Panc1 (cell line): Measurements from ENCODE around the gene DPH5. TPM values are rescaled to one million over a fixed set of nuclear protein-coding genes. Genes with fewer than 3 reads are reported as not detected.

Experiments used
- ATAC-seq: fragments of 200-7000 bp; cut with Tn5 transposase; 2 replicates; pipeline ENCODE4 v1.9.1; 2020; ENCODE audit warnings: mild to moderate bottlenecking, moderate library complexity
- BruUV-seq: library from RNA; stranded (reverse); fragments of 400-500 nt; replicated peaks from 2 replicates; lab custom pipeline; 2021; lab: Mats Ljungman, UMichigan
- CTCF ChIA-PET: fragments of 300-600 bp; sonication (Branson Sonifier 250); formaldehyde crosslinking; loops from one replicate; lab custom pipeline; 2022; ENCODE audit warnings: antibody characterized with exemption; lab: Charles Lee
- POLR2A ChIA-PET: fragments of 300-600 bp; sonication (Branson Sonifier 250); formaldehyde crosslinking; loops from one replicate; lab custom pipeline; 2022; ENCODE audit warnings: antibody characterized with exemption; lab: Charles Lee
- DNase-seq: peaks from one replicate; pipeline ENCODE4 v3.0.0-alpha.2; 2010; ENCODE audit warnings: low read depth, low spot score
- H3K27ac ChIP-seq: 2 replicates; pipeline ENCODE4 v1.5.1; 2011; ENCODE audit warnings: mild to moderate bottlenecking, low read length, inconsistent platforms
- H3K27me3 ChIP-seq: fragments of 200-500 bp; sonication (Bioruptor generic); 2 replicates; pipeline ENCODE4 v1.6.0; 2014; ENCODE audit warnings: low read length, inconsistent platforms; ENCODE audit not compliant: control insufficient read depth, insufficient read depth
- H3K36me3 ChIP-seq: fragments of 200-500 bp; sonication (Bioruptor generic); 2 replicates; pipeline ENCODE4 v1.5.1; 2014; ENCODE audit warnings: inconsistent platforms, mild to moderate bottlenecking, low read length, moderate library complexity; ENCODE audit not compliant: control insufficient read depth, insufficient read depth
- H3K4me1 ChIP-seq: 2 replicates; pipeline ENCODE4 v1.5.1; 2011; ENCODE audit warnings: inconsistent platforms, mild to moderate bottlenecking, low read length, moderate library complexity; ENCODE audit not compliant: control insufficient read depth, insufficient read depth
- H3K4me3 ChIP-seq, 2 experiments: 2 replicates each; pipeline ENCODE4 v1.5.1; 2011 to 2012; ENCODE audit warnings: low read depth in 2 of 2, low read length in 2 of 2, mild to moderate bottlenecking in 2 of 2, inconsistent platforms in 1 of 2, moderate library complexity in 1 of 2
- H3K9me3 ChIP-seq: fragments of 200-500 bp; sonication (Bioruptor generic); 2 replicates; pipeline ENCODE4 v1.5.1; 2014; ENCODE audit warnings: low read depth, mild to moderate bottlenecking, inconsistent platforms, low read length, moderate library complexity; ENCODE audit not compliant: control insufficient read depth, insufficient read depth
- CTCF ChIP-seq: fragments of 450-650 bp; IDR thresholded peaks from 2 replicates; pipeline ENCODE4 v1.5.1; 2017; ENCODE audit warnings: mild to moderate bottlenecking
- POLR2AphosphoS5 ChIP-seq: IDR thresholded peaks from 2 replicates; pipeline ENCODE4 v1.6.1; 2012; ENCODE audit warnings: mild to moderate bottlenecking, low read depth, low read length, moderate library complexity
- REST ChIP-seq, 2 experiments: IDR thresholded peaks; 2 replicates each; pipeline ENCODE4 v1.6.1; 2011 to 2012; ENCODE audit warnings: low read depth in 2 of 2, control low read depth in 1 of 2, low read length in 1 of 2, mild to moderate bottlenecking in 1 of 2, moderate library complexity in 1 of 2; ENCODE audit not compliant: insufficient read depth in 1 of 2
- SIN3A ChIP-seq: IDR thresholded peaks from 2 replicates; pipeline ENCODE4 v1.6.1; 2012; ENCODE audit warnings: low read depth, mild to moderate bottlenecking, low read length, moderate library complexity, borderline replicate concordance; ENCODE audit not compliant: insufficient read depth
- TCF7L2 ChIP-seq: IDR thresholded peaks from 2 replicates; pipeline ENCODE4 v1.6.1; 2011; ENCODE audit warnings: mild to moderate bottlenecking, low read depth, low read length, inconsistent platforms
- in situ Hi-C: cut with HindIII; loops from 2 replicates; pipeline ENCODE4 v1.10.0; 2016; ENCODE audit warnings: low sequenced_read_pairs, low pct_unique_long_range_greater_than_20kb
- intact Hi-C: fragments of 100-400 bp; cut with micrococcal nuclease; formaldehyde crosslinking; loops from one replicate; pipeline ENCODE4 v1.10.0; 2022; ENCODE audit not compliant: unreplicated experiment
- total RNA-seq: library from RNA; stranded (reverse); gene quantifications from one replicate; pipeline ENCODE4 v1.2.1, GENCODE V29; 2021; ENCODE audit not compliant: unreplicated experiment

DPH5 gene
- total RNA-seq, 1 experiment from 2014 or later, result 22.6 TPM

- in situ Hi-C loops (no loop called here), intact Hi-C loops (no loop called here)
- no peaks in the 10 kb centered on the region for H3K9me3 ChIP-seq
- H3K4me1 ChIP-seq, result no peaks in the 10 kb centered on the region
- no peaks in the 10 kb centered on the region; the same call in 1 of the 2 replicates for H3K36me3 ChIP-seq
- no peak overlapping the region for H3K4me3 ChIP-seq
- ChIA-PET POLR2A (no interaction called here), CTCF (no interaction called here)
- no TSS peak for BruUV-seq
- H3K27ac ChIP-seq, result no peak overlapping the region
- ATAC-seq (no peak), DNase-seq (no peak)
- no peaks in the 10 kb centered on the region for H3K27me3 ChIP-seq
- TF ChIP-seq CTCF, result no peak
- no peak for TF ChIP-seq TCF7L2
- TF ChIP-seq SIN3A, result no peak
- TF ChIP-seq REST (IDR thresholded peaks at IDR 0.05; ENCODE audit: insufficient read depth in 1 of 2, low read depth in 2 of 2, low read length in 1 of 2), result no peak
- TF ChIP-seq POLR2AphosphoS5, result no peak
Observed at GRCh38 chr1:101006553-101006952, 19.0 kb downstream of the DPH5 start.

GRCh38 chr1:101005871-101006270 is 19.7 kb downstream of the DPH5 start:
- ATAC-seq, result no peak
- no peak for TF ChIP-seq POLR2AphosphoS5
- no peak for TF ChIP-seq CTCF
- TF ChIP-seq TCF7L2, result no peak
- no peak for TF ChIP-seq REST (IDR thresholded peaks at IDR 0.05; ENCODE audit: insufficient read depth in 1 of 2, low read depth in 2 of 2, low read length in 1 of 2)
- no peak for TF ChIP-seq SIN3A
- no peaks in the 10 kb centered on the region for H3K27me3 ChIP-seq
- ChIA-PET CTCF (no interaction called here), POLR2A (no interaction called here)
- intact Hi-C loops, result no loop called here
- H3K36me3 ChIP-seq, result no peaks in the 10 kb centered on the region; the same call in 1 of the 2 replicates
- H3K4me3 ChIP-seq, result no peak overlapping the region
- H3K9me3 ChIP-seq, result no peaks in the 10 kb centered on the region
- DNase-seq, result no peak
- in situ Hi-C loops, result no loop called here
- BruUV-seq, result no TSS peak
- H3K4me1 ChIP-seq, result no peaks in the 10 kb centered on the region
- no peak overlapping the region for H3K27ac ChIP-seq
